ENCODE data around the gene PTPRD. TPM values are rescaled to one million over a fixed set of nuclear protein-coding genes. Genes with fewer than 3 reads are reported as not detected.

PTPRD gene
- total RNA-seq, 1 experiment from 2014 or later: 32.5 TPM

DNA sequence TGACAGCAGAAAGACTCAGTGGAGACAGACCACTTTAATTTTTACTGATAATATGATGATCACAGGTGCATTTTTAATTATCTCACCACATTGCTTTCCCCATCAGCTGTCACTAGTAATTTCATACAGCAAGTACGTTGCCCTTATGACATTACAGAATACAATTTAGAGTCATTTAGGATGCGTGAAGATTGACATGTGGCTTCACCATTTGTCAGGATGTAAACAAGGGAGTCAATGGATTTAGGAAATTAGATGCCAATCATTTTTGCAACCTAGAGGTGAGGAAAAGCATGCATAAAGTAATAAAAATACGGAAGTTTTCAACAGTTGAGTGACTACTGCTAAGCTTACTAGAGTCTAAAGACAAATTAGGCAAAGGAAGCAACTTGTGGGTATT lies 1129.6 kb downstream of the PTPRD start:
- no peak overlapping the region for H3K18ac ChIP-seq (ENCODE audit: insufficient read length, low read depth, low read length)
- H2BK120ac ChIP-seq (ENCODE audit: low read depth, low read length, poor library complexity, severe bottlenecking): no peak overlapping the region
- no peak overlapping the region for H3K4ac ChIP-seq (ENCODE audit: low read depth, low read length)
- DNase-seq: no peak
- no CpG with 5 or more reads among the region's 3 CpGs for WGBS (ENCODE audit: extremely low coverage, insufficient read length, low lambda C conversion rate)
- no peak overlapping the region for H3K9ac ChIP-seq (ENCODE audit: extremely low read depth, insufficient read length, low read length)
- H3K4me2 ChIP-seq (ENCODE audit: insufficient read depth, insufficient read length, low read length): no peak overlapping the region
- no peak overlapping the region for H2AK5ac ChIP-seq (ENCODE audit: insufficient read length, low read length)
- no peaks in the 10 kb centered on the region for H3K23me2 ChIP-seq (ENCODE audit: insufficient read length, low read depth, low read length, poor library complexity, severe bottlenecking)
- H2BK15ac ChIP-seq (ENCODE audit: low read depth, low read length): no peak overlapping the region
- no peak overlapping the region for H3T11ph ChIP-seq (ENCODE audit: low read length)
- no peak overlapping the region for H4K8ac ChIP-seq (replicated peaks; ENCODE audit: insufficient read length, low read depth, low read length)
- no peak overlapping the region for H3K56ac ChIP-seq (ENCODE audit: insufficient read length, low read depth, low read length)
- no peak overlapping the region for H3K4me3 Mint-ChIP-seq
- H2BK5ac ChIP-seq (ENCODE audit: insufficient read length, low read length): no peak overlapping the region
- H2BK20ac ChIP-seq (ENCODE audit: low read depth, low read length, poor library complexity, severe bottlenecking): no peak overlapping the region
- no peak for TF ChIP-seq CTCF (conservative IDR thresholded peaks at IDR 0.05)
- H3K27me3 ChIP-seq (ENCODE audit: insufficient read depth, low read length): no peaks in the 10 kb centered on the region
- no peaks in the 10 kb centered on the region; the same call in 1 of the 2 replicates for H3K4me1 ChIP-seq (ENCODE audit: insufficient read depth, low read length)
- H3K27ac Mint-ChIP-seq: no peak overlapping the region
- H4K5ac ChIP-seq (ENCODE audit: insufficient read length, low read depth, low read length): no peak overlapping the region
- no peaks in the 10 kb centered on the region for H4K20me1 ChIP-seq (ENCODE audit: control insufficient read depth, insufficient read depth, insufficient read length)
- no peak overlapping the region for H3K27ac ChIP-seq (ENCODE audit: insufficient read length, low read depth, low read length)
- no peak overlapping the region for H4K91ac ChIP-seq (ENCODE audit: insufficient read length, low read depth, low read length)
- H3K79me1 ChIP-seq (ENCODE audit: insufficient read depth, low read depth, low read length, poor library complexity, severe bottlenecking): no peaks in the 10 kb centered on the region
- no peaks in the 10 kb centered on the region for H3K9me3 ChIP-seq (ENCODE audit: control insufficient read depth, low read depth, low read length)
- no peaks in the 10 kb centered on the region for H3K36me3 Mint-ChIP-seq (ENCODE audit: insufficient read depth in 1 of 3, low read depth in 3 of 3)
- no peaks in the 10 kb centered on the region for H3K79me2 ChIP-seq (ENCODE audit: insufficient read depth, low read length)
- no peak overlapping the region for H2BK12ac ChIP-seq (ENCODE audit: insufficient read length, low read depth, low read length)
- no peak overlapping the region for H3K14ac ChIP-seq (ENCODE audit: insufficient read depth, low read length)
- H2AFZ ChIP-seq (ENCODE audit: low read length): no peak overlapping the region
- H3K27me3 Mint-ChIP-seq (ENCODE audit: low read depth): no peaks in the 10 kb centered on the region
- peaks cover 4% of the 10 kb centered on the region in 2 experiments; a peak in 1 of 4 replicates for H3K4me1 Mint-ChIP-seq
- no peaks in the 10 kb centered on the region for H3K9me3 Mint-ChIP-seq
- H3K23ac ChIP-seq (ENCODE audit: insufficient read length, low read depth, low read length): no peak overlapping the region

Data from H9 (cell line).